Sigmoid colon (tissue), 7 donors: Measurements from ENCODE around the gene TLR10. TPM values are rescaled to one million over a fixed set of nuclear protein-coding genes. Genes with fewer than 3 reads are reported as not detected.

Experiments used
- DNase-seq: peaks from one replicate; pipeline ENCODE4 v3.0.0-alpha.2; 2019
- H3K27ac ChIP-seq, 4 donors: fragments of 200-600 bp; sonication (generic); one replicate each; pipeline ENCODE4 v1.5.1; 2016 to 2019; ENCODE audit warnings: mild to moderate bottlenecking in 1 of 4
- H3K27me3 ChIP-seq, 3 donors: fragments of 200-600 bp; sonication (generic); one replicate each; pipeline ENCODE4 v1.5.1; 2019; ENCODE audit warnings: mild to moderate bottlenecking in 1 of 3
- H3K36me3 ChIP-seq, 4 donors: fragments of 200-600 bp; sonication (generic); one replicate each; pipeline ENCODE4 v1.5.1; 2016 to 2019
- H3K4me1 ChIP-seq, 4 donors: fragments of 200-600 bp; sonication (generic); one replicate each; pipeline ENCODE4 v1.5.1; 2017 to 2019
- H3K4me3 ChIP-seq, 4 donors: fragments of 200-600 bp; sonication (generic); one replicate each; pipeline ENCODE4 v1.5.1; 2017 to 2019; ENCODE audit warnings: mild to moderate bottlenecking in 2 of 4, moderate library complexity in 1 of 4
- H3K9me3 ChIP-seq, 4 donors: fragments of 200-600 bp in 3 of 4; sonication (generic) in 3 of 4; one replicate each; pipeline versions ENCODE4 v1.5.1 to v1.6.1; 2013 to 2019
- CTCF ChIP-seq, 4 experiments: fragments of 450-650 bp in 3 of 4; fragments of 200-600 bp in 1 of 4; IDR thresholded peaks; one replicate each; pipeline ENCODE4 v1.5.1; 2016 to 2019; ENCODE audit warnings: antibody characterized with exemption in 4 of 4, mild to moderate bottlenecking in 3 of 4, moderate library complexity in 2 of 4
- EP300 ChIP-seq, 4 donors: sonication (generic); formaldehyde crosslinking; IDR thresholded peaks; one replicate each; pipeline ENCODE4 v1.6.1; 2017; ENCODE audit warnings: antibody characterized with exemption in 4 of 4
- POLR2A ChIP-seq, 2 donors: fragments of 450-650 bp; IDR thresholded peaks; one replicate each; pipeline ENCODE4 v1.6.1; 2016; ENCODE audit warnings: antibody characterized with exemption in 2 of 2, mild to moderate bottlenecking in 2 of 2, moderate library complexity in 2 of 2
- POLR2AphosphoS5 ChIP-seq, 4 donors: sonication (generic); formaldehyde crosslinking; IDR thresholded peaks; one replicate each; pipeline ENCODE4 v1.6.1; 2017; ENCODE audit warnings: antibody characterized with exemption in 4 of 4
- WGBS, 2 donors: extraction: QIAGEN DNeasy Blood & Tissue Kit; methylation state at CpG; one replicate each; pipeline ENCODE4 v1.1.7; 2013; 5-methylcytosine and 5-hydroxymethylcytosine counted together
- intact Hi-C: fragments of 100-400 bp; cut with DNase I; formaldehyde crosslinking; loops from one replicate; pipeline ENCODE4 v1.15.1; 2023
- polyA plus RNA-seq, 3 donors: library from polyadenylated mRNA; stranded (reverse); fragments of 200-250 nt; gene quantifications; one replicate each; pipeline ENCODE4 v1.2.3, GENCODE V29; 2013
- total RNA-seq, 4 donors: library from RNA; depleted of rRNA; stranded (reverse); fragments of >200 nt; gene quantifications; one replicate each; pipeline ENCODE4 v1.1.0, GENCODE V29; 2016
- donor health status: healthy with polysubstance abuse.
- donor health status: Bipolar disorder and iron deficiency.
- donor health status: healthy.

The TLR10 gene, protein sequence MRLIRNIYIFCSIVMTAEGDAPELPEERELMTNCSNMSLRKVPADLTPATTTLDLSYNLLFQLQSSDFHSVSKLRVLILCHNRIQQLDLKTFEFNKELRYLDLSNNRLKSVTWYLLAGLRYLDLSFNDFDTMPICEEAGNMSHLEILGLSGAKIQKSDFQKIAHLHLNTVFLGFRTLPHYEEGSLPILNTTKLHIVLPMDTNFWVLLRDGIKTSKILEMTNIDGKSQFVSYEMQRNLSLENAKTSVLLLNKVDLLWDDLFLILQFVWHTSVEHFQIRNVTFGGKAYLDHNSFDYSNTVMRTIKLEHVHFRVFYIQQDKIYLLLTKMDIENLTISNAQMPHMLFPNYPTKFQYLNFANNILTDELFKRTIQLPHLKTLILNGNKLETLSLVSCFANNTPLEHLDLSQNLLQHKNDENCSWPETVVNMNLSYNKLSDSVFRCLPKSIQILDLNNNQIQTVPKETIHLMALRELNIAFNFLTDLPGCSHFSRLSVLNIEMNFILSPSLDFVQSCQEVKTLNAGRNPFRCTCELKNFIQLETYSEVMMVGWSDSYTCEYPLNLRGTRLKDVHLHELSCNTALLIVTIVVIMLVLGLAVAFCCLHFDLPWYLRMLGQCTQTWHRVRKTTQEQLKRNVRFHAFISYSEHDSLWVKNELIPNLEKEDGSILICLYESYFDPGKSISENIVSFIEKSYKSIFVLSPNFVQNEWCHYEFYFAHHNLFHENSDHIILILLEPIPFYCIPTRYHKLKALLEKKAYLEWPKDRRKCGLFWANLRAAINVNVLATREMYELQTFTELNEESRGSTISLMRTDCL
- total RNA-seq, result under 1 TPM in 3 of 4 donors, not detected in 1; under 0.01 to 0.27 (median 0.16) TPM
- 1 to 10 TPM in 1 of 3 donors, under 1 TPM in 1, not detected in 1; under 0.01 to 6.8 TPM for polyA plus RNA-seq

DNA sequence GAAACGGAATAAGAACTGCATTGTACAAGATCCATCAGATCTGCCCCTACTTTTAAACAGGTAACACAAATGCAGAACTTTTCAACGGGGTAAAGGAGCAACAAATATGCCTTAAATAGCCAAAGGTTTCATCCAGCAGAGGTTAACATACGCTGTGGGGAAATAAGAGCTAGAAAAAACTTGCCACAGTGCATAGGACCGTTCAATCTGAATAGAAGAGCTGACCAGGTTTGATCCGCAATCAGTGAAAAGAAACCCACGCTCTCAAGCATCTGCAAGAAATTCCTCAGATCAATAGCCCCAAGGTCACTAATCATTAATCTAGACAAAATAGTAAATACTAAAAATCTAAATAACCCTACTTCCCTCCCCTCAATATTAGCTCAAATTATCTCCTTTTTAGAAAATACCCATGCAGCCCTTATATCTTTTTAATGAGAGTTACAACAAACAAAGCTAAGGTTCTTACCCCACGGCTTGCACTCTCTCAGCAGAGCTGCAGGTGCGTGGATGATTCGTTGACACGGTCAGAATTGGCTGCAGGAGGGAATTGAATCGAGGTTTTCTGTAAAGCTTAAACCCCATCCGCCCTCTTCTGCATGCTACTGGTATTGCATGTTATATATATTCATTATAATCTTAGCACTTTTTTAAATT is at the start of gene TLR10:
Gene TLR10 (minus strand): TSS at position 539 of the 657 bp plus-strand sequence. CDS start 7,400 bp downstream, outside the sequence.
- 33 to 36% methylated on average over 12 of the region's 12 CpGs for WGBS, 2 donors
- DNase-seq, result no peak
- Histone ChIP-seq H3K27me3 (no peaks in the 10 kb centered on the region), H3K36me3 (no peaks in the 10 kb centered on the region), H3K9me3 (no peaks in the 10 kb centered on the region), H3K27ac (no peak within 1 kb of the TSS), H3K4me1 (no peaks in the 10 kb centered on the region), H3K4me3 (no peak within 1 kb of the TSS)
- intact Hi-C loops, result loop anchor here (2.0 kb wide), 1 partner anchor 24 kb away; no protein-coding TSS in a partner anchor
- peak; percentile 53 to 75 (median 58) for TF ChIP-seq CTCF (IDR thresholded peaks at IDR 0.05)
- TF ChIP-seq POLR2A (IDR thresholded peaks at IDR 0.05), result no peak

GRCh38 chr4:38832206-38832605 is 49.4 kb upstream of the TLR10 start:
- intact Hi-C loops, result no loop called here
- H3K4me1 ChIP-seq, result no peaks in the 10 kb centered on the region
- H3K27ac ChIP-seq, result no peak overlapping the region
- WGBS, 2 donors, result 88 to 92% methylated on average over 1 of the region's 1 CpG
- no peak overlapping the region for H3K4me3 ChIP-seq
- TF ChIP-seq POLR2AphosphoS5 (IDR thresholded peaks at IDR 0.05) (no peak), POLR2A (IDR thresholded peaks at IDR 0.05) (no peak), EP300 (IDR thresholded peaks at IDR 0.05) (no peak), CTCF (IDR thresholded peaks at IDR 0.05) (no peak)
- H3K9me3 ChIP-seq, result peaks cover 0 to 7% (median 3%) of the 10 kb centered on the region in 4 donors
- no peak for DNase-seq
- no peaks in the 10 kb centered on the region for H3K36me3 ChIP-seq
- H3K27me3 ChIP-seq, result no peaks in the 10 kb centered on the region

DNA sequence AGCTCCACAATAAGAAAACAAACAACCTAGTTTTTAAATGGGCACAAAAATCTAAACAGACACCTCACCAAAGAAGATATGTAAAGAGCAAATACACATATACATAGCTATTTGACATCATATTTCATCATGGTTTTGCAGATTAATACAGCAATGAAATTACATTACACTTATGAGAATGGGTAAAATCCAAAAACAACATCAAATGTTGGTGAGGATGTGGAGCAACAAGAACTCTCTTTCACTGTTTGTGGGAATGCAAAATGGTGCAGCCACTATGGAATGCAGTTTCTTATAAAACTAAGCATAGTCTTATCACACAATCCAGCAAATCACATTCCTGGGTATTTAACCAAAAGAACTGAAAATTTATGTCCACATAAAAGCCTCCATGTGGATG is 48.9 kb upstream of the TLR10 start:
- Histone ChIP-seq H3K36me3 (no peaks in the 10 kb centered on the region), H3K4me1 (no peaks in the 10 kb centered on the region), H3K4me3 (no peak overlapping the region), H3K27me3 (no peaks in the 10 kb centered on the region), H3K27ac (no peak overlapping the region), H3K9me3 (peaks cover 0 to 4% (median 1%) of the 10 kb centered on the region in 4 donors)
- TF ChIP-seq POLR2A (IDR thresholded peaks at IDR 0.05) (no peak), EP300 (IDR thresholded peaks at IDR 0.05) (no peak), POLR2AphosphoS5 (IDR thresholded peaks at IDR 0.05) (no peak), CTCF (IDR thresholded peaks at IDR 0.05) (no peak)
- DNase-seq, result no peak
- intact Hi-C loops, result no loop called here

GRCh38 chr4:38829237-38829636 is 46.4 kb upstream of the TLR10 start:
- 48 to 80% methylated on average over 5 of the region's 5 CpGs for WGBS, 2 donors
- H3K27ac ChIP-seq, result no peak overlapping the region
- intact Hi-C loops, result no loop called here

More at GRCh38 chr4:38829237-38829636, 46.4 kb upstream of the TLR10 start:
- no peak overlapping the region for H3K4me3 ChIP-seq
- no peaks in the 10 kb centered on the region for H3K36me3 ChIP-seq
- no peaks in the 10 kb centered on the region for H3K9me3 ChIP-seq
- no peaks in the 10 kb centered on the region for H3K27me3 ChIP-seq
- TF ChIP-seq CTCF (IDR thresholded peaks at IDR 0.05) (no peak), EP300 (IDR thresholded peaks at IDR 0.05) (no peak), POLR2AphosphoS5 (IDR thresholded peaks at IDR 0.05) (no peak), POLR2A (IDR thresholded peaks at IDR 0.05) (no peak)
- no peaks in the 10 kb centered on the region for H3K4me1 ChIP-seq
- no peak for DNase-seq
